HG02884 (cell line): ENCODE measurements around the gene ETV6.

ENCODE experiments used
- ATAC-seq: cut with Tn5 transposase; IDR thresholded peaks from one replicate; pipeline ENCODE4 v1.9.1; 2021; ENCODE audit warnings: mild to moderate bottlenecking, moderate library complexity; ENCODE audit not compliant: unreplicated experiment

Gene ETV6

DNA sequence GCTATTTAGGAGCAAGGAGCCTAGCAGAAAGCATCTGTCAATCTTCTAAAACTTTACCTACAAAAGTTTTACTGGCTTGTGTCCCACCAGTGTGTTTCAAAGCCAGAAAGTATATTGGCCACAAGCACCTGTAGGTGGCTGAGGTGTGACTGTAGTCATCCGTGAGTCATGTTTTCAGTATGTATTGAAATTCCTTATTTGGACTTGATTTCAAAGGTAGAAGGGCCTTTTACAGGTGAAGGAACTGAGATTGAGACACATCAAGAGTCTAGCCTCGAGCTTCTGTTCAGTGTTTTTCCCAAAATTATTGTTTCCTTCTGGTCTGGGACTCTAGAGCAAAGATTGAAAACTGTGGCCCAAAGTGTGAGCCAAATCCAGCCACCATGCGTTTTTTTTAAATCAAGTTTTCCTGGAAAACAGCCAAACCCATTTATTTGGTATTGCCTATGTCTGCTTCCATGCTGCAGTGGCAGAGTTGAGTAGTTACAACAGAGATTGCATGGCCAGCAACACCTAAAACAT lies 226.0 kb downstream of the ETV6 start:
- ATAC-seq = no peak

DNA sequence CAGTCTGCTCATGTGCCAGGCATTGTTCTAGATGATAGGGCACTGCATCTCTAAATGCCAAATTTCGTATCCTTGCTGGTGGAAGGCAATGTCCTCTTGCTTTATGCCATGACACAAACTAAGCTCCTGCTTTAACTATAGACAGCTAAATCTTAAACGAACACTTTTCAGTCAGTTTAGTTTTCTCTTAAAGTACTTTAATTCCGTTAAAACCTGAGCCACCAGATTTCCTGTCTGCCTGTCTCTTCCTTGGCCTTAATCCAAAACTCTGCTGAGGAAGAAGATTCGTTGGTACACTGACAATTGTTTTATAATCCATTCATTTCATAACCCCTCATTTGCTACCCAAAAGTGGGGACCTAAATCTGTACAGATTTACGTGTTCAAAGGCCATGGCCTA lies 226.8 kb downstream of the ETV6 start:
- ATAC-seq = no peak

DNA sequence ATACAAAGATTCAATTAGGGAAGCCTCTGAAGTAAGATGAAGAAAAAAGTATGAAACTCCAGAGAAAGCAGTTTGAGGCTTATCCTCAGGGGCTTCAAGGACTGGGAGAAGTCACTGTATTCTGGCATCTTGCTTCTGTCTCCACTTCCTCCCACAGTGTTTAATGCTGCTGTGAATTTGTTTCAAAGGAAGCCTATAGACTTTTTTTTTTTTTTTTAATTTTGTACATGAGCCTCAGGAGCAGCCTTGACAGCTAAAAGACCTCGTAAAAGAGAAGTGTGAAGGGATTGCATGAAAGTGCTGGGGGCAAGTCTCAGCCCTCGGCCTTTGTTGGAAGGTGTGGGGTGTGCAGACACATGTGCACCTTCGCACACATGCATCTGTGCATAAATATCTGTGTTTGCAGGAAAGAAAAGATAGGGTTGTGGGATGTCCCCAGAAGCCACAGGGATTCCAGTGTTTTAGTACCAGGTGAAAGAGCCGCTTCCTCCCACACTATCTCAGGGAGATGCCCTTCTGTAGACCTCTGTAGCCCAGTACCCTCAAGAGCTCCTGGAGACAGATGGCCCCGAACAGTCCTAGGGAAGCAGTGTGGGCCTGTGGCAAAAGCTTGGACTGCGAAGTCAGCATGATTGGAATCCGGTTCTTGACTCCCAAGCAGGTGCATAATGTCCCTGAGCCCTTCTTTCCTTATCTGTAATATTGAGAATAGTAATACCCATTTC lies 227.8 kb downstream of the ETV6 start:
- no peak for ATAC-seq

DNA sequence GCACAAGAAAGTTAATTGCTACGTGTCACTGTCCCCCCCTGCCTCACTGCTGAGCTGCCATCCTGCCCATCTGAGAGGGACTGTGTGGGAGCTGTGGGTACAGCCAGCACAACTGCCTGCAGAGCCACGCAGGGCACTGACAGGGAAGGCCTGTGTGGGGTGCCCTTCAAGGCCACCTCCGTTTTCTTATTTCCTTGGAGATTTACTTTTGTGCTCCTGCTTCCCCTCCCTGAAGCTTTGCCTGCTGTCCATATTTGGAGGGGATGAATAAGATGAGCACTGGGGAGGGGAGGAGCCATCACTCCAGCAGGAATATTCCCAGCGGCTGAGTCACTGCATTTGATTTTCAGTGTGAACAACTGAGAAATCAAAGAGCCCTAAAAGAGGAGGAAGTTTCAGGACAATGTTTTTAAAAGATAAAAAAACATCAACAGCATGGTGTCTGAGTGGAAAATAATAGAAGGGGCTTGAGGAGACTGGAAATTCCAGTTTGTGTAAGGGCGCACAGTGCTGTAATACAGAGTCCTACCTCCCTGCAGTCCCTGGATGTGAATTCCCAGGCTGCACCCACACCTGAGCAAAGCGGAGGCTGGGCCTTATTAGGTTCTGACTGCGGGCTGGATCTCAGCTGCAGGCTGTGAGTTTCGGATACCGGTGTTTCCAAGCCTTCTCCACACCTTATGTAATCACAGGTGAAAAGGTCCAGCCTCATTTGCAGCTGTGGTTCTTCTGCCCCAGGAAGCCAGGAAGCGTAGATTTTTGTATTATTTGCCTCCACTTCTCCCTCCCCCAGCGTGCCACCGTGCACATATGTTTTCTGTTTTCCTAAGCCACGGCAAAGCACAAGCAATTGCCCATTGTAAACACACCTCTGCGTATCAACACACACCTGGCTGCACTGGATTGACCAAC lies 228.7 kb downstream of the ETV6 start:
- ATAC-seq = no peak

DNA sequence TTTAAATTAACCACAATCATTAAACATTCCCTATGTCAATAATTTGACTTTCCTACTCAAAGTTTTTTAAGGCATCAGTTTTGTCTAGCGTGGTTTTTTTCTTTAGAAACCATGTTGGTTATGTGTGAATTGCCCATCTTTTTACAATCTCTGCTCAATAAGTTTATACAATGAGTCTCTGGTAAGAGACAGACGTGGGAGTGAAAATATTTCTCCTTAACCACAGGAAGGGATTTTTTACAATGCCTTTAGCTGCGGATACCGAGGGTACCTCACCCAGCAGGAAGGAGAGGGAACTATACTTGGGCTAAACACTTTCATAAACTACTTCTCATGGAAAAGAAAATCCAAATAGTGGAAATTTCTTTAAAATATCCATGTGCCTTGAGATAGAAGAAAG lies 229.8 kb downstream of the ETV6 start:
- no peak for ATAC-seq

DNA sequence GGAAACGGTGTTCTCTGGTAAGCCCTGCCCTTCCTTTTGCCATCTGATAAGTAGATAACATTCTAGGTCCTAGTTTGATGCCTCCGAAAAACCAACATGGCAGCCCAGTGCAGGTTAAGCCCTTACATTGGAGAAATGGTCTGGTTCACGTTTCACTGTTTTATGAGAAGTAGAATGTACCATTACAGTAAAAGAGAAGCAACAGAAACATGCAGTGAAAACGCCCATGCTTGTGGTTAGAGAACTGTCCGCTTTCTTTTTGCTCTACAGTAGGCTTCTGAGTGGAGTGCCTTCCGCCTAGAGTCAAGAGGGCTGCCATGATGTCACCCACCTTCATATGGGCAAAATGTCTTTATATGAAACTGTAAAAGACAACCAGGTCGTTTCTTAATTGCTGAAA lies 230.9 kb downstream of the ETV6 start:
- no peak for ATAC-seq

DNA sequence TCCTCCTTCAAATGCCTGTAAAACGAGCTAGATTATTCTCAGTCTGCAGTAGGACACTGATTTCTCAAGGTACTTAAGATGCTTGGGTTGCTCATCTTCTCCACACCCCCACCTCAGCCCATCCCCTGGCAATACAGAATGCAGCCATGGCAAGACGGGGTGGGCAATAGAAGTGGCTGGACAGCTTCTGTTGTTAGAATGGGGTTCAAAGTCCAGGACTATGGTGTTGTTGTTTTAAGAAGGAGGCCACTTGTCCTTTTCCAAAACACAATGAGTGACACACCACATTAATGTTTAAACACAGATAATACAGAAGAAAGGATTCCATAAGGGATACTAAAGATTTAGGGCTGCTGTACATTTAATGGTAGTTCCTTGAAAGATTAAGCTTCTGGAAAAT lies 232.4 kb downstream of the ETV6 start:
- no peak for ATAC-seq

DNA sequence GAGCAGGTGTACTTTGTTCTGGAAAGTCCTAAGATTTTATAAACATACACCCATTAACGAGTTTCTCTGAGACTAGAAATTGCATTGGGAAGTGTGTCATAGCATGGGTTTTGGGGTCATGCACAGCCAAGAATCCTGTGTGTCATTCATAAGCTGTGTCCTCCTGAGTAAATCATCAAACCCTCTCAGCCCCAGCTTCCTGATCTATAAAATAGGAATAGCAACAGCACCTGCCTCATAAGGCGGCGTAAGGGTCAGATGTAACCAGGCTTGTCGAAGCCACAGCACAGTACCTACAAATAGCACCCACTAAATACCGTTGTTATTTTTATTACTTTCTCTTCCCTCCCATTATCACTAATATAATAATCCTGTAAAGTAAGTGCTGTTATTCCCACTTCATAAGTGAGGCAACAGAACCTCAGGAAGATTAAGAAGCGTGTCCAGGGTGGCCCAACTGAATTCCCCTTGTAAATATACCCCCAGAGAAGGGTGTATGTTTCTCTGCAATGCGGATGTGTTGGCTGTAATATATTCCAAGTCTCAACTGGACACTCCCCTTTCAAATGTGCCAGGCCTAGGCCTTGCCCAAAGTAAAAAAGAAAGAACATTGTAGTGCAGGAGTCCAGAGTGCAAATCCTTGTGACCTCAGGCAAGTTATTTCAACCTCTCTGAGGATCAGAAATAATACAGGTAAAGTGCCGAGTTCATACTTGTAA lies 233.0 kb downstream of the ETV6 start:
- ATAC-seq = no peak

DNA sequence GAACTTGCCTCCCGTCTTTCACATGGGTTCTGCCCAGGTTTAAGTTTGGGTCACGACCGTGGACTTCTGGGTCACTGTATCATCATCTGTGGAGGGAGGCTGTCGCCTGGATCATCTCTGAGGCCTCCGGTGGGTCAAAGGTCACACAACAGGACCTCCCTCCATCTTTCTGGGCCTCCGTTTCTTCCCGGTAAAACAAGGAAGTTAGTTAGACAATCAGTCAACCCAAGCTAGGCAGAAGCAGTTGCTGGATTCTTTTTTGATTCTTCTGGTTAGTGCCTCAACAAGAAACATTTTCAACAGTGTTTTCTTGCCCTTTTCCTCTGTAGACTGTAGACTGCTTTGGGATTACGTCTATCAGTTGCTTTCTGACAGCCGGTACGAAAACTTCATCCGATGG lies 234.6 kb downstream of the ETV6 start:
- ATAC-seq = no peak

DNA sequence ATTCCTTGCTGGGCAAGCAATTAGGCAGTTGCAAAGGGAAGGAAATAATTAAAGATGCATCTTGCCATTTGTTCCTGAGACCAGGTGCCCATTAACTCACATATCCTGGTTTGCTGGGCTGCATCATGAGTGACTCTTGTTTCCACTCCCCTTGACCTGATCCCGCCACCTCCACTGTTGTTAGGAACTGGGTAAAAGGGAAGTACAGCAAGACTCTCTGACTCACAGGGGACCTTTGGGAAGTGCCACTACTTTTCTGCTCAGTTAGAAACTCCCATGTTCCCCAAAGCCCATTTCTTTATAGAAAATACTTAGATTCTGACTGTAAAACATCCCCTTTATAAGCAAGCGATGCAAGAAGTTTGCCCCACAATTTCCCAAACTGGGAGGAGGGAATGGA lies 235.2 kb downstream of the ETV6 start:
- no peak for ATAC-seq

DNA sequence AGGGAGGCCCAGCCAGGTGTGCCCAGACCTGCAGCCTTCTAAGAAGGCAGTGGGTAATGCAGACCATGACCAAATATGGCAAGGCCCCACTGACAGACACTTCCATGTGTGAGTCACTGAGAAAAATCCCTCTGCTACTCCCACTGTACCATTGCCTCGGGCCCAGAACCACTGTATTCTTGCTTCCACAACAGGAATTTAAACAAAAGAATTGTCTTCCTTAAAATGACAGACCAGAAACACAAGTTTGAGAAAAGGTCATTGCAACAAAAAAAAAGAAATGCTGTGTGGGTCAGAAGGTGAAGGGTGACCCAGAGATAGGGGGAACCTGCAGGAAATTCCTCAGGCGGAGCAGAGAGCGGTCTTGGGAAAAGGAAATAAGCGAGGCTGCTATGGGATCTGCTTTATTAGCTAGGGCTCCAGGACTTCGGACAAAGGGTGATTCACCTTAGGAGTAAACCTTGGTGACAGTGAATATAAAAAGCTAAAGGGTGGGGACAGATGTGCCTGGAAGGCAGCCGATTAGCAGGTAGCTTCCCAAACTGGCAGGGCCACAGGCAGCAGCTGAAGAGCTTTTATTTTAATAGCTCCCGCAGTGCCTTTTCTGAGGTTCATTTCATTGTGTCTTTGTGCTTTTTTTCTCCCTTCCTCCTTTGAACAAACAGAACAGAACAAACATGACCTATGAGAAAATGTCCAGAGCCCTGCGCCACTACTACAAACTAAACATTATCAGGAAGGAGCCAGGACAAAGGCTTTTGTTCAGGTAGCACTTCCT lies 236.0 kb downstream of the ETV6 start:
- no peak for ATAC-seq

DNA sequence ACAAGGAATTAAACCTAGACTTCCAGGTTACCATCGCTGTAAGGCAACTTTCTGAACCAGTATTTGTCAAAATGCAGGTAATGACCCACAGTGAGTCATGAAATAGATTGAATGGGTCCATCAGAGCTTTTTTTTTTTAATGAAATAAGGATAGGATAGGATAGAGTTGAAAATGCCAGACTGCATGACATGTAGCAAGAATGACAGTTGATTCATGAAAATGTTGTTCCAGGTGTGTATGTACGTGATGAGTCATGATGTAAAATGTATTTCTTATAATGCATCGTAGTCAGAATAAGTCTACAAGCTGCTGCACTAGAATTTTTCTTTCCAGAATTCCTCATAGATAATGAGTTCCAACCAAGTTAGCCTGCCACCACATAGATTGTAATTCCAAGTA lies 236.9 kb downstream of the ETV6 start:
- ATAC-seq = no peak

DNA sequence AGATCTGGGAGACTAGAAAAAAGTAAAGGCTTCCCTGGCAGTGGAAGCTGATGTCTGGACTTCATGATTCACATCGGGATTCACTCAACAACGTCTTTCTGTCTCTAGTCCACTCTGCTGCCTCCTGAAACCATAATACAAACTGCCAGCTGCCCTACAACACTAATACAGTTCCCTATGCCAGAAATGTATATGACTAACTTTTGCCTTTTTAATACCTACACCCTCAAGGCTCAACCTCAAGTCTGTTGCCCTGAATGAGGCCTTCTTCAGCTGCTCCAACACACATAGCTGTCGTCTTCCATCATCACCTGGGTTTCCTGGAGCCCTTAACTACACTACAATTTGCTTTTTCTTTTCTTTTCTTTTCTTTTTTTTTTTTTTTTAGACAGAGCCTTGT lies 238.6 kb downstream of the ETV6 start:
- ATAC-seq = no peak

DNA sequence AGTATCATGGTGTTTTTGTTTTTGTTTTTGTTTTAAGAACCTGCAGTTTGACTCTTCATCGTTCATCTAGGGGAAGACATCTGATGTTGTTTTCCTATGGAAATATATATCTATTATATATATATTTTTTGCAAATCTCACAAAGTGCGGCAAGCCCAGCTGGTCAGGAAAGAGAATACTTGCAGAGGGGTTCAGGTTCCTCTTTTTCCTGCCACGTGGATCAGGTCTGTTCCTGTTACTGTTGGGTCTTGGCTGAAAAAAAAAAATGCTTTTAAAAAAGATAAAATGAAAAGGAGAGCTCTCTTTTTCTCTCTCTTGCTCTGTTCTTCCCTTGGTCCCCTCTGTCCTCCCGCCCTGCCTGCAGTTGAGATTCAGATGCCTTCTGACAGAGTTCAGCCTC lies 241.9 kb downstream of the ETV6 start:
- no peak for ATAC-seq

DNA sequence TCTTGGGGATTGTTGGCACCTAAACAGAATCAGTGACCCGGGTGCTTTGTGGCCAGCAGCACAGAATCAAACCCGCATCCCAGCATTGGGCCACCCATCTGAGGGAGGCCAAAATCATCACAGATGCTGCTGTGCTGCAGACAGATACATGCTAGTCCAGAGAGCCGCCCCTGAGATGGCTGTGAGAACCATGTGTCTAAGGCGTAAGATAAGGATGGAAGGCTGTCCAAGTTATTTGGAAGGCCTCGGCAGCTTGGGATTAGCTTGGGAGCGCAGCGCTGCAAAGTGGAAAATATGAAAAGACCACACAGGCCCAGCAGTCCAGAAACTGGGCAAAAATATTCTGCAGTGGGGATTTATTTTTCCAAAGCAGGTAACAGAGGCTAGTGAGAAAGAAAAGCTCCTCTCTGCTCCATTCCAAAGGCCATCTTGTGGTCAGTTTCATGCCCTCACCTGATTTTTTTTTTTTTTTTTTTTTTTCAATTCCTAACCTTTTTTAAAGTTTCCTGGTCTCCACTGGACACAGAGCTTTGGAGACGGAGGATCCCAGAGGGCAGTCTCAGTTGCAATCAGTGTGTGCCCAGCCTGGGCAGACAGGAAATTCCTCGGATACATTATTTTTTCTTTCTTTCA lies 242.4 kb downstream of the ETV6 start:
- ATAC-seq = no peak

DNA sequence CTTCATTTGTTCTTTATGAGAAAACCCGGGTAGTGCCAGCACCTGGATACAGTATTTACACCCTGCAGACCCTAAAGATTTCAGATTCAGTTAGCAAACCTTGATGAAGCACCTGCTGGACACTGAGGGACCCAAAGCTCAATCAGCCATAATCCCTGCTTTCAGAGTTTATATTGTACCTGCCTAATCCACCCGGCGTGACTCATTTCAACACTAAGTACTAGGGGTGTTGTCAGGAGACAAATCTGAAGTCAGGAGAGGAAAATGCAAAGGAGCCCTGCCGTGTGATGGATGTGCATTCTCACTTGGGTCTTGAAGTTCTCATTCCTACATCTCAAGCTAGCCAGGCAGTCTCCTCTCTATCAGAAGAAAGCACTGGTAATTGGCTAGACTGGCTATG lies 244.5 kb downstream of the ETV6 start:
- ATAC-seq = no peak

DNA sequence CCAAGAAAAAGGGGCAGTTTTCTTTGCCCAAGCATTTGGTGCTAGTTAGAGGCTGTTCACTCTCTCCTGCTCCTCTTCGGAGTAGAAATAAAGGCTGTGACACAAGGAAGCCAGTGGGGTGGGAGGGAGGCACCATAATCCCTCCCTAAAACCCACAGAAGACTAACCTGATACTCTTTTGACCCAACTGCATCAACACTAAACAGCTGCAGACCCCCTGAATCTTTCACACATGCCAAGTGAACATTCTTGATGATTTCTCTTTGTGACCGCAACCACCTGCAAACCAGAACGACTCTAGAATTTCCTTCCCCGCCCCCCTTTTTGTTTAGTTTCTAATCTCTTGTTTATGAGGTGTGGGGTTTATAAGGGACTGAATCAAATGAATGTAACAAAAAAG lies 245.4 kb downstream of the ETV6 start:
- ATAC-seq = no peak

DNA sequence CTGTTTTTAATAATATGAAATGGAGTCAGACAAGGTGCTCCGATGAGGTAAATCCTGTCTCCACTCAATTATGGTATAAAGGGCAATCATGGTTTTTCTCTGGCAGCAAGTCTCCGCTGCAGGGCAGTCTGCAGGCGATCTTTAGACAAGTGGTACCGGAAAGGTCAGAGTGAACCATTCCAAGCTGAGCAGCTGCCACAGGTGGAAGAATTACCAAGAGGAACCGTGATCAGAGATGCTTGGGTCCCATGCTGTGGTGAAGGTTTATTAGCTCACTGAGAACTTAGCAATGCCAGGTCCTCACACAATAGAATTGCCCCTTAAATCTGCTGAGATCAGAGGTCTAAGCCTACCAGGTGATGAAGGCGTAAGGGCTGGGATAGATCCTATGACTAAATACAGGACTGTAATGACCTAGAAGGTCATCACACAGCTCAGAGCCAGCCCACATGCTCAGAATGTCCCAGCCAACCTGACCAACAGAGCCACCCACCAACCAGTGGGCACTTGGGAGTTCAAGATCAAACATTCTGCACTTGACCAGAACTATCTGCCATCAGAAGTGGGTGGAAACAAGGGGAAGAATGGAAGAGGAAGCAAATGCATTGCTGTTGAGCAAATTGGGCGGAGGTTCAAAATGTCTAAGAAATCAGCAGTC lies 246.1 kb downstream of the ETV6 start:
- no peak for ATAC-seq

DNA sequence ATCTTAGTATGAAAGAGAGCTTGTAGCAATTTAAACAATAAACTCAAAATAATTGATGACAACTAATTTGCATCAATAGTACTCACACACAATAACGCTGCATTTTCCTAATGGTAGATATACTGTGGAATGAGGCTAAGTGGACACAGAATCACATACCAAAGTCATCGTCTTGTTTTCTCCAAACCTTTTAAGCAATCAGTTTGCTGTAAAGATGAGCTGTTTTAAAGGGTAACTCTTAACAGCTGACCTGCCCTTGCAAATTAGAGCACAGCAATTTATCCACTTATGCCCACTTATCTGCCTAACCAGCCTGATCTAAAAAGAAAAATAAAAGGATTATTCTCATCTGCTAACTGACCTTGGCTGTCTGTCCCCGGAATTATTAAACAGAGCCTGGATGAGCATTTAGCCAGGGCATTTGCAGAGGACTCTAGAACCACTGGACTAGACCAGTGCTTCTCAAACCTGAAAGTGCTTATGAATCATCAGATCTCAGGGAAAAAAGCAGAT lies 247.0 kb downstream of the ETV6 start:
- ATAC-seq = no peak

DNA sequence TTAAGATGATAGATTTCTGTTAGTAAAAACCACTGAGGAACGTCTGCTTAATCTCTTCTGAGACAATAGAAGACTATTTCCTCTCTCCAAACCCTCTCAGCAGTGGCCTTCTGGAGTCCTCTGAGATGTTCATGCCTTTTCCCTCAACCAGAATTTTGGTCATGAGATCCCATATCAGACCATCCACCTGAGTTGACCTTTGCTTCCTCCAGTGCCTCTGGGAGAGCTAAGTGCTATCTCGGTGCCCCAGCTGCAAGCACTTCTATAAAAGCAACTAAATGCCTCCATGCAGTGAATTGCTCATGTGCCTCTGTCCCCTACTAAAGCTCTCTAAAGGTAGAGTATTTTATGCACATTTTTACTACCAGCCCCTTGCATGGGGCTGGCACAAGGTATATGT lies 248.4 kb downstream of the ETV6 start:
- ATAC-seq = no peak
